HG02852 (cell line): ENCODE measurements around the gene SPG11.

Source experiments
- ATAC-seq: cut with Tn5 transposase; IDR thresholded peaks from one replicate; pipeline ENCODE4 v1.9.1; 2021; ENCODE audit warnings: mild to moderate bottlenecking, moderate library complexity; ENCODE audit not compliant: unreplicated experiment

The SPG11 gene

DNA sequence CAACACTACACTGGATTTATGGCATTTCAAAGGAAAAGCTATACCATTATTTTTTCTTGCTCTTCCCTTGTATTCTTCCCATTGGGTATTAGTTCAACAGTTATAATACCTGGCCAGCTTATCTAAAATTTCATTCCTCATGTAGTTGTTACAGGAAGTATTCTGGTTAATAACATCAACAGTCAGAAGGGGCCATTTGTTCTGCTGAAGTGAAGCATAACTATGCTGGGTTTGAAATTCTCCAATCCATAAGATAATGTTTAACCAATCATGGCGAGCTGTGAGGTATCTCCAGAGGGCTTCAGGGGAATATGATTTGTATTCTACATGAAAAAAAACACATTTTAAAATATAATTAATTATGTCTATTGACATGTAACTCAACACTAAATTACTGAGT, 43.4 kb downstream of the SPG11 start:
- no peak for ATAC-seq

DNA sequence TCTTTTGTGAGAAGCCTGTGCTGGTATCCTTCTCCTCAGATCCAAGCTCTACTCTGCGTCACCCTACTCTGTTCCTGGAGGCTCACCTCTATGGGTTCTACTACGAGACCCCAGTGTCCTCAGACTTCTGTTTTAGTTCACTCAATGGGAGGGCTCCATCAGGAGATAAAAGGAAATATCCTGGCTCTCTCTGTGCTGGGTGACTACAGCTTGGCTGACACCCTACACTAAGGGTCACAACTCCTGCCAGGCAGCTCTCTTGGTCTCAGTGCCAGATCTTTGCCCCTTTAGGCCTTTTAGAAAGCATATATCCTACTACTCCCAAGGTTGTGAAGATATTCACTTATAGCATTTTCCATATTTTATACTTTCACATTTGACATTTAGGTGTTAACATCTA, 46.5 kb downstream of the SPG11 start:
- no peak for ATAC-seq

DNA sequence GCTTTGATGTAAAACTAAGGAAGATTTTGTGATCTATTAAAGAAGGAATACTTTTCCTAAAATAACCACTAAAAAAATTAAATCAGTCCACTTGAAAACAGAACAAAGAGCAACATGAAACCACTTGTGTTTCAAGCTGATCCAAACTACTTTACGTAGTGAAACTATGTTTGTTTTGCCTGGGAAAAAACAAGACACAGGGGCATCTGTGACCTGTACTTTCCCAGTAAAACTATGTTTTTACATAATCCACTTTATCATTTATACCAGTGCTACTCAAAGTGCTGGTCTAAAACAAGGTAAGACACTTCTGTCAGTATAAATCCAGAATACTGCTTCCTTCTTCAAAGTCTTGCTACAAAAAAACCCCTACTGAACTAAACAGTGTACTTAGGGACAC, 56.7 kb downstream of the SPG11 start:
- ATAC-seq: no peak

DNA sequence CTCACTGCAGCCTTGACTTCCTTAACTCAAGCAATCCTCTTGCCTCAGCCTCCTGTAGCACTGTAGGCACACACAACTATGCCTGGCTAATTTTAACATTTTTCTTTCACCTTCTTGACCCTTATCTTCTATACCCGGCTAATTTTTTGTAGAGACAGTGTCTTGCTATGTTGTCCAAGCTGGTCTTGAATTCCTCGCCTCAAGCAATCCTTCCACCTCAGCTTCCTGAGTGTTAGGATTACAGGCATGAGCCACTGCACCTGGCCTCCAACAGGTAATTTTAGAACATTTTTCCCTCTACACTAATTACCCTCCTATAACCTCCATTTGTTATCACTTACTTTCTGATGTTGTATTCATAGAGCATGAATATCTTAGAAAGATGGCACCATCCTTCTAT, 60.3 kb downstream of the SPG11 start:
- ATAC-seq: no peak

DNA sequence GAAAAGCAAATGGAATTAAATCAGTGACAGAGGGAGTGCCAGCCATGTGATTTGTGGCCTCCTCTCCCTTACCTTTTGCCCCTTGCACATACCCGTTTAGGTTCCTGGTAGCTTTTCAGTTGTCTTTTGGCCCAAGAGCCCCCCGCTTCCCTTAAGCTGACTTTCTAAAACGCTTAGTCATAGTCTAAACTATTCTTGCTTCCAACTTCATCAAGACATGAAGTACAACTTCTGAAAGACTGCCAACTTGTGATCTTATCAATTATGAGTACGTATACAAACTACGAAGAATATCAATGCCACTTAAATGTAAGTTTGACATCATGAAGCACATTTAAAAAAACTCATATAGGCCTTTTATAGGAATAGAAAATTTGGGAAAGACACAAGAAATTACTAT, 64.6 kb downstream of the SPG11 start:
- ATAC-seq: no peak

DNA sequence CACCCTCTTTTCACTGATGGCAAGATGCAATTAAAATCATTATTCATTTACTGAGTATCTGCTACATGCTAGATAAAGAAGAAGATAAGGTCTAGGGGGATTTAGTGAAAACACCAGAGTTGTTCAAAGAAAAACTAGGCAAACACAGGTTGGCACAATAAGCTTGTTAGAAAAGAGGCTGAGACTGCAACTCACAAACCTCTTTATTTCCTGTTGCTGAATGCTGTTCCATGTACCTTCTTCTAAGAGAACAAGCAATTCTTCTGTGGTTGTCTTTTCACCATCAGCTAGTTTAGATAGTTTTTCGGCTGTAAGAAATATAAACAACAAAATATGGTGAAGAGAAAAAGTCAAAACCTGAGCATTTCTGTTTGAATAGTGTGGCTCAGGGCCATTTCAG, 65.4 kb downstream of the SPG11 start:
- ATAC-seq: no peak

DNA sequence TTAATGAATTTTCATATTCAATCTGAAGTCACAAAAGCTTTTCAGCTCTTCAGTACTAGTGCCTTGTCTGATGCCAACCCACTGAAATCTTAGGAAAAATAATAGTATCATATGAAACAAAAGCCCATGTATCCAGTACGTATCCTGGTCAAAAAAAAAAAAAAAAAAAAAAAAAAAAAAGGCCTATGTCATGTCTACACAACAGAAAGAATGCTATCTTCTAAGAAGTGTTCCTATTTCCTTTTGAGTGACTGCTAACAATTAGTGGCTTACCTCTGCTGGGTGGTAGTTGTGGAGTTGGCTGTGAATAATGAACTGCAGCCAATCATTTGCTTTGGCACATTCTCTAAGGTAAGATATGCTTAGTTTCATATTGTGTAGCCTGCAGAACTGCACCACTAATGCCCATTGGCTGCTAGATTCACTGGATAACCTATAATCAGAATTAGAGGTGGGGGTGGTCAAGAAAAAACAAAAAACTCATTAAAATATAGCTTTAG, 66.9 kb downstream of the SPG11 start:
- ATAC-seq: no peak

DNA sequence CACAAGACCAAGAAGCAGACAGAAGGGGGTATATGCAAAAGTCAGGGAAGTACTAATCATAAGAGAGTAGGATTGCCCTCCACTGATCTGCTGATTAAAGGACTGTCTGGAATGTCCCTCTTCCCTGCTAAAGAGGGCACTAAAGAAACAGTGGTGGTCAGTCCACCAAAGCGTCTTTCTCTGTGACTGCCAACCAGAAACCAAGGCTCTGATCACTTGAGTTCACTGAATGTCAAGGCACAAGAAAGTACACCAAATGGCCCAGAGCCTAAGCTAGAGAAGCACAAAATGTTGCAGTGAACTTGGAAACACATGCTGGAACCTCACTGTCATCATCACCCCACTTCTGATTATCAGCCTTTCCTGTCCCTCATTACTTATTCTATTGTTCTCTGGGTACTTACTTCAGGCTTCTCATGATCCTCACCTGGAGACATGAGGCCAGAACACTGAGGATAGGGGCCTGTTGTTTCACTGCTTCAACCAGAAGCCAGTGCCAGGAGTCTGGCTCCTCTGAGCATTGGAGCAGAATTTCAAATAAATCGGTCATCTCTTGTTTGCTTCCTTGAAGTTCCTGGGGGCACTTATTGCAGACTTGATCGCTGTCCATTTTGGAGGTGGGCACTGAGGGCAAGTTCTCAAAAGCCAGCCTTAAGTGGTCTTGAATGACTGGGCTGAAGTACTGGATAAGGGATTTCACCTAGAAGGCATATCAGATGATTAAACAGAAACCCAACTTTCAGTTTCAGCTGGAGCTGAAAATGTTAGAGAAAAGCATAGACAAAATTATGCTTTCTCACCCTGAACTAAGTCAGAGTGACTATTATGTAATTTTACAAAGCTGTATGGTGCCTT, 67.6 kb downstream of the SPG11 start:
- no peak for ATAC-seq

DNA sequence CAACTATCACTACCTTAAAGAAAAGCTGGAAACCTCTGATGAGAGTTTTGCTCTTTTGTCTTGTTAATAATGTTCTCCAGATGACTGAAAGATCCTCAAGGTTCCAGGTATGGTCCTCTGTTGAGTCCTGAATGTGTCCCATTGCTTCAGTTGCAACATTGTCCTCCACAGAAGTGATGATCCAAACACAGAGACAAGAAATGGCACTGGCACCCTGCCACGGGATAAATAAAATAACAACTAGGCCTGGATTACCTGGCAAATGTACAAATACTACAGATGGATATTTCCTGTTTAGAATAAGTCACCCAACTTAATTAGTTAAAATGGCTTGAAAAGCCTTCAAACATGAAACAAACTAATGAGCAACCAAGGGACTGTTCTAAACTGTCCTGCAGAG, 68.2 kb downstream of the SPG11 start:
- no peak for ATAC-seq

DNA sequence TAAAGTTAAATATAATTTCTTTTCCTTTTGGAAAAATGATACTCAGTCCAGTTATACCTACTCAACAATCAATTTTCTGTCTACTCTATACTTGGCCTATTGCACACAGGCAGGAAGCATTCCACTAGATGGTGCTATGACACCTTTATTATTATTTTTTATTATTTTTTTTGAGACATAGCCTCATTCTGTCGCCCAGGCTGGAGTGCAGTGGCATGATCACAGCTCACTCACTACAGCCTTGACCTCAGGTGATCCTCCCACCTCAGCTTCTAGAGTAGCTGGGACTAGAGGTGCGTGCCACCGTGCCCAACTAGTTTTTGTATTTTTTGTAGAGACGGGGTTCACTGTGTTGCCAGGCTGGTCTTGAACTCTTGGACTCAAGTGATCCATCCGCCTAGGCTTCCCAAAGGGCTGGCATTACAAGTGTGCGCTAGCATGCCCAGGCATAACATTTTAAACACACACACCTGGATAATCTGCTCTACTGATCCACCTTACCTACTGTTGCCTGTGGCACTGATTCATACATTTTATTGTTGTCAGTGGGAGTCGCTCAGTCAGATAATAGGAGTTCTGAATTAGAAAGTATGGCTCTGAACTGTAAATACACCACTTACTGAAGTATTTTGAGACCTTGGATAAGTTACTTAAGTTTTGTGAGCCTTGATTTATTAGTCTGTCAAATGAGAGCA, 70.3 kb downstream of the SPG11 start:
- ATAC-seq: no peak

DNA sequence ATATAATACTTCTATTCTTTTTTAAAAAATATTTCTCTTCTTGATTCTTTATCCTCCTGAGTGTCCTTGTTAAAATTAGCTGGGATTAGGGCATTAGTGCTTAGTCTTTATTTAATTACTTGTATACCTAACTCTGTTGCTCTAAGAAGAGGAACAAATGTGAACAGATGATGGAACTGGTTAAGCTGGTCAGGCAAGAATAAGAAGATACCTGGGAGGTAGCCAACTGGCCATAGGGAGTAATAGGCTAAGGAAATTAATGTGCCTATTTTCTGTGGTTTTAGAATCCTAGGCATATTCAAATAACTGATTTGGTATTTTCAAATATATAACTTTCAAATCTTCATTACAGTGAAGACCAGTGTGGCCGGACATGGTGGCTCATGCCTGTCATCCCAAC, 72.1 kb downstream of the SPG11 start:
- ATAC-seq: no peak

DNA sequence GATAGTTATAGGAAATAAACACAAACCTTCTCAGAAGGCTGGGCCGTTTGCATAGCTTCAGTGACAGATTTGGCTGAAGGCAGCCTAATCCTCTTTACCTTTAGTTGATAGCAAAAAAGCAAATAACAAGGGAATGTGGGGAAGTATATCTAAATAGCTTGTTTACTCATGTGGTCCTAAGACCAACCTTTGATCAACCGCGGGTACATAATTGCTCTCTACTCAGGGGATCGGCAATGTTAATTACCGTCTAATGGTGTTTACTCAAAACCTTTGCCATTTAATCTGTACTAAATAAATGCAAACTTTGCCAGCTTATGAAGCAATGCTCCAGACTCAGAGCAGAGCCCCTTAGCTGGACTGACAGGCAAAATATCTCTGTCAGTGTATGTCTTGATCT, 74.9 kb downstream of the SPG11 start:
- no peak for ATAC-seq

DNA sequence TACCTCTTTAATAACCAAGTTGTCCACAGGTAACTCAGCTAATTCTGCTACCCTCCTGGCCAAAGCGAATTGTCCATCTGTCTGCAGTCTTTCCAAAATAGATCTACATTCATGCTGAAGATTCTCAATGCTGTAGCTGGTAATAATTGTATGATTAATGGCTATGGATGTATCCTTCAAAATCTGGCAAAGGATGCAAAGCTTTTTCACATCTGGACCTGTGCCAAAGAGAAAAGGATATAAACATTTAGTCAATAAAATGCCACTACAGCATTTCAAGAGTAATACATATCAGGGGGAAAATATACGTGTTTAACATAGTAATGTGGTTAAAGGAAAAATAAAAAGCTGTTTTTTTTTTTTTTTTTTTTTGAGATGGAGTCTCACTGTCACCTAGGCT, 77.8 kb downstream of the SPG11 start:
- no peak for ATAC-seq

DNA sequence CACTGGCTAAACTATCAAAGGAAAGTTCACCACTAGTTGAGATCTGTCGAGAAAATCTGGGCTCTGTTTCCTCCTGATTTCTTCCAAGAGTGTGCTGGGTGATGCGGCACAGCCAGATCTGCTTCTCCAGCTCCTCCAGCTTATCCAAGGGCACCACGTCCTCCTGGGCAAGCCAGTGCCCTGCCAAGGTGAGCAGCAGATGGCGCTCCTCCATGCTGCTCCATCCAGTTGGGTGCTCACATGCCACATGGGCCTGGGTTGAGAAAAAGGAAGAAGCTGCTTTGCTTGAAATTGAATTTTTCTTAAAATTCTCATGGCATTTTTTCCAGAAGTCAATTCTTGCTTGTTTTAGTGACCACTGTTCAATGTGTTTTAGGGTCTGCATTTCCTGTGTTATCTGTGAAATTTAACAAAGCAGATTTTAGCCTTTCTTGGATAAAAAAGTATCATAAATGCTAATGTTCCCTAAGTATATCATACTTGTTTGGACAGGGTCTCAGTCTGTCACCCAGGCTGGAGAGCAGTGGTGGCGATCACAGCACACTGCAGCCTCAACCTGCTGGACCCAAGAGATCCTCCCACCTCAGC, 79.2 kb downstream of the SPG11 start:
- ATAC-seq: no peak

DNA sequence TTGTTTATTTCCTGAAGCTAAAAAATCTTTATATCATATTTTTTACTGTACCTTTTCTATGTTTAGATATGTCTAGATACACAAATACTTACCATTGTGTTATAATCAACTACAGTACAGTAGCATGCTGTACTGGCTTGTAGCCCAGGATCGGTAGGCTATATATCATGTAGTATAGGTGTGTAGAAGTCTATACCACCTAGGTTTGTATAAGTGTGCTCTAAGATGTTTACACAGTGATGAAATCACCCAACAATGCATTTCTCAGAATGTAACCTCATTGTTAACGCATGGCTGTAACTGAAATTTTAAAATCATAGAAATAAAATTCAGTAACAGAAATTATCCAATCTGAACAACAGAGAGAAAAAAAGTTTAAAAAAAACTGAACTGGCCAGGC, 83.4 kb downstream of the SPG11 start:
- ATAC-seq: no peak

DNA sequence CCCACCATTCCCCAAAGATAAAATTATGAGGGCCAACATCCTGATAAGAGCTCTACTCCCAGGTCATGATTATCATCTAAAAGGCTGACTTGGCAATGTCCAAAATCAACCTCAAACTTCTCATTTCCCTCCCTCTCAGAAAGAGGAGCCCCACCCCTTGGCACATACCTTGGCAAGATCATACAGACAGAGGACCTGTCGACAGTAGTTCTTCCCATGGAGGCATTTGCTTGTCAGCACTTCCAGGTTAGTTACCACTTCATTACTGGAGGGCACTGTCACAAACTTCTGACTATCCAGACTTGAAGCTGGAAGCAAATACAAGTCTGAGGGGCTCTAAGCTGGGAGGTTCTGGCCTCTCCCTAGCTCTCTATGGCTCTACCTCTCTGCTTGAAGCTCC, 88.7 kb downstream of the SPG11 start:
- no peak for ATAC-seq

DNA sequence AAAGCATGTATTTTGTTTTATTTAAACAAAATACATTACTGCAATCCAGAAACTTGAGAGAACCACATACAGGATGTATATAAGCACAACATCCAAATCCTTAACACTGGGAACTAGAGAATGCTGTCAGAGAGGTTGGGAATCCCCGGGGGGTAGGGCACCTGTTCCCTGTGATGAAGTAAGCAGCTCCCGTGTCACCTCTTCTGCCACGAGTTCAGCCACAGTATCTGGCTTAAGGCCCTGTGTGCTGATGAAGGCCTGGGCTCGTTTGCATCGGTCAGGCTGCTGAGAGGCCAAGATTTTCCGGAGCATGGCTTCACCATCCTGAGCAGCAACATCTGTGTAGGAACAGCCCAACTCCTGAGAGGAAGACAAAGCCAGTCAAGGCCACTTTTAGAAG, 90.1 kb downstream of the SPG11 start:
- no peak for ATAC-seq

DNA sequence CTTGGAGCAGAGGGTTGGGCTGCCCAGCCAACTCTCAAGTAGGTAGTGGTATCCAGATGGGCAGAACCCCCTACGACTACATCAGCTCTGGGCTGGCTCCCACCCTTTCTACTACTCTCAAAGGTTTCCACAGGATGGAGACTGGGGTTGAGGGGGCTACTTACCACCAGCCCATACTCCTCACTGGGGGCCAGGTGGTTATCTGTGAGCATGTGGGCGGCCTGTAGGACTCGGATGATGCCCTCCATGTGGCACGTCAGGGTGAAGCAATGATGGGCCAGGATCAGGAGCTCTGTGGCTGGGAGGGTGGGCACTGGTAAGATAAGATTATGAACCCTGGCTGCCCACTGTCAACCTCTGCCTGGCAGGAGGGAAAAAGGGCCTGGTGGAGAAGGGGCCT, 93.1 kb downstream of the SPG11 start:
- no peak for ATAC-seq

DNA sequence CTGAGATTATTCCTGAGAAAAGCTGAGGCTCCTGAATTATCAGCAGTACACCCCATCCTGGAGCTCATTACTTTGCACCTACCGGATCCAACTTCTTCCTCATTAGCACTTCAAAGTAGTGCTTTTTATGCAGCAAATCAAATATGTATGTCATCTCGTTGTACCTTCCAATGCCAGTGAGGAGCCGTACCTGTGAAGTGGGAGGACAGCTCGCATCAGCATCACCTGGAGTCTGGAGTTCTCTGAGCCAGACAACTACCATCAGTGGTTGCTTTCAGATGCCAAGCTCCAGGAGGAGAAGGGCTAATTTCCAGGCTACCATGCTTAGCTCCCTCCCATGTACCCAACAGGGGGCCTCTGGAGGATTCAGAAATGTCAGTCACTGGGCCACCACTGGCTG, 94.1 kb downstream of the SPG11 start:
- no peak for ATAC-seq

DNA sequence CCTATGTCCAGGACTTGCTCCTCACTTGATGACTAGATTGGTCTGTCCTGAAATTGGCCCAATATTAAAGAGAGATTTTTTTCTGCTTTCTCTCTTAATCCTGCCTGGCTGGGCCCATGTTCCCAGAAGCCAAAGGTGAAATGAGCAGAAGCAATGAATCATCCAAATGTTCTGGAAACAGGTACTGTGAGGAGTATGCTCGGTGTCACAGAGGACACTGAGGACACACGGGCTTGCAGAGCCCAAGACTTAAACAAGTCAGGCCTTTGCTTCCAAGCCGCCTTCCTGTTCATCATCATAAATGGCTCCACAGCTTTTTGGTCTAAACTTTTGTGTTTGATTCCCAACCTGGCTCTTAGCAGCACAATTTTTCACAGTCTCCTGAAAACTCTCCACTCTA, 95.1 kb downstream of the SPG11 start:
- ATAC-seq: no peak

DNA sequence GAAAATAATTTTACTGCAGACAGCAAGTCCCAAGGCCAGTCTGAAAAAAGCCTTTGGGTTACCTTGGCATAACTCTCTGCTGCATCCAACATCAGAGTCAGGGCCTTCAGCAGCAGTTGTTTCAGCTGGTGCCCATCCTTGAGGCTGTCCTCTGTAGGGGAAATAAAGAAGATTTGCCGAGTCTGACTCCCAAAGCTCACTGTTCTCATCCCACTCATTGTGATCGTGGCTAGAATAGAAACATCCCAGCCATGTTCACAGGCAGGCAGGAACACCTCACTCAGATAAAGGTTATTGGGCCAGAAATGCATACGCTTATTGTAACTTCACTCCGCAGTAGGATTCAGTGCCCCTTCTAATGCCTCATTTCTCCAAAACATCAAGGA, 97.3 kb downstream of the SPG11 start:
- ATAC-seq: no peak
